Epithelial cell of proximal tubule (primary cell): ENCODE measurements around the gene OR2A14. TPM values are rescaled to one million over a fixed set of nuclear protein-coding genes. Genes with fewer than 3 reads are reported as not detected.

Experiments
- DNase-seq: peaks from one replicate; pipeline ENCODE4 v3.0.0-alpha.2; 2011; ENCODE audit warnings: low read depth
- H3K4me3 ChIP-seq: 2 replicates; pipeline ENCODE4 v1.5.1; 2011; ENCODE audit warnings: low read depth, mild to moderate bottlenecking, low read length
- CTCF ChIP-seq: conservative IDR thresholded peaks from 2 replicates; pipeline ENCODE4 v1.5.1; 2012; ENCODE audit warnings: low read depth, mild to moderate bottlenecking, low read length
- total RNA-seq: library from RNA; depleted of rRNA; stranded (reverse); fragments of >200 nt; gene quantifications from 2 replicates; pipeline ENCODE4 v1.2.3, GENCODE V29; 2015

Gene OR2A14
- total RNA-seq, 1 donor from 2014 or later, result not detected

DNA sequence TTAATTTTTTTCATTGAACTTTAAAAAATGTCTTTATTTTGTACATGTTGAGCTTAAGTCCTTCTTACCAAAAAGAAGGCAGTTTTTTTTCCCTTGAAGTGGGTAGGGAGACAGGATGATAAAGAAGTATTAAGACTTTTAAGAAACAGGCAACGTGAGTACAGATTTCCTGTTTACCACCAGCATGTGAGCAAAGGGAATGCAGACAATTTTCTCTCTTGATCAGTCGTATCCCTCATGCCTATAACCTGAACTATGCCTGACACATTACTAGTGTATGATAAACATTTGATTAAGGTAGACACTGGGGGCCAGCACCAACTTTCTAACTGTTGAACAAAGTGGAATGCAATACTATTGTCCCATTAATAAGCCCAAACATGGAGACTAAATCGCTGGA, 22.4 kb upstream of the OR2A14 start:
- DNase-seq, result no peak
- H3K4me3 ChIP-seq, result no peak overlapping the region
- no peak for TF ChIP-seq CTCF

DNA sequence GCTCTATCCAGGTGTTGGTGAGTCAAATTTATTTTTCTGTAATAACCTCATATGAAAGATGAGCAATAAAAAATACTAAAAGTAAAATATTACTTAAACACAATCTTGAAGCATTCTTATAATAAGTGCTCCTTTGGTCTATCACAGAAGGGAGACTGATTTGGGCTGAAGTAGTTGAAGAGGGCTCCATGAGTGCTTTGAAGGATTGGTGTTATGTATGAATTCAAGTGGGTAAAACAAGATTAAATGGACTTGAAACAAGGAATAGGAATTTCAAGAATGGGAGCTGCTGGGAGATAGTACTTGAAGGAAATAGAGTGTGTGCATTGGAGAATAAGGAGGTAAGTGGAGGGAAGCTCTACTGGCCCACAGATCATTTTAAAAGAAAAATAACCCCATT, 20.9 kb upstream of the OR2A14 start:
- DNase-seq, result no peak
- no peak overlapping the region for H3K4me3 ChIP-seq
- no peak for TF ChIP-seq CTCF

- no peak overlapping the region for H3K4me3 ChIP-seq
- DNase-seq, result no peak
- no peak for TF ChIP-seq CTCF
Measured at GRCh38 chr7:144105211-144105610, 17.8 kb upstream of the OR2A14 start.

- H3K4me3 ChIP-seq, result no peak within 1 kb of the TSS
- no peak for DNase-seq
- TF ChIP-seq CTCF, result no peak
Measured at GRCh38 chr7:144109283-144109682, 13.7 kb upstream of the OR2A14 start, which contains the start of gene OR2A2. OR2A2 (plus strand) TSS chr7:144109583; CDS start chr7:144109583, 0 bp downstream.

DNA sequence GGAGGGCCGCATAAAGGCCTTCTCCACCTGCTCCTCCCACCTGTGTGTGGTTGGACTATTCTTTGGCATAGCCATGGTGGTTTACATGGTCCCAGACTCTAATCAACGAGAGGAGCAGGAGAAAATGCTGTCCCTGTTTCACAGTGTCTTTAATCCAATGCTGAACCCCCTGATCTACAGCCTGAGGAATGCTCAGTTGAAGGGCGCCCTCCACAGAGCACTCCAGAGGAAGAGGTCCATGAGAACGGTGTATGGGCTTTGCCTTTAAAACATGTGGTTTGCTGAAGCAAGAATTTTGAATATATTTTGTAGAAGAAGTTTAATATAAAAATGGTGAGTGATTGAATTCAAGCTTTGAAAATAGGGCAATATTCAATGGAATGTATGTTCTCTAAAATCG, 12.7 kb upstream of the OR2A14 start:
- no peak overlapping the region for H3K4me3 ChIP-seq
- no peak for DNase-seq
- TF ChIP-seq CTCF, result no peak

GRCh38 chr7:144113651-144114050, 9.3 kb upstream of the OR2A14 start:
- DNase-seq, result no peak
- TF ChIP-seq CTCF, result no peak
- H3K4me3 ChIP-seq, result no peak overlapping the region

GRCh38 chr7:144118341-144118740, 4.6 kb upstream of the OR2A14 start:
- no peak overlapping the region for H3K4me3 ChIP-seq
- TF ChIP-seq CTCF, result no peak
- no peak for DNase-seq
